HG02970 (cell line): Measurements from ENCODE around the gene SMAD6.

Source experiments
- ATAC-seq: cut with Tn5 transposase; IDR thresholded peaks from one replicate; pipeline ENCODE4 v1.9.1; 2021; ENCODE audit warnings: mild to moderate bottlenecking, moderate library complexity, moderate number of reproducible peaks; ENCODE audit not compliant: unreplicated experiment, low FRiP score

Gene SMAD6

DNA sequence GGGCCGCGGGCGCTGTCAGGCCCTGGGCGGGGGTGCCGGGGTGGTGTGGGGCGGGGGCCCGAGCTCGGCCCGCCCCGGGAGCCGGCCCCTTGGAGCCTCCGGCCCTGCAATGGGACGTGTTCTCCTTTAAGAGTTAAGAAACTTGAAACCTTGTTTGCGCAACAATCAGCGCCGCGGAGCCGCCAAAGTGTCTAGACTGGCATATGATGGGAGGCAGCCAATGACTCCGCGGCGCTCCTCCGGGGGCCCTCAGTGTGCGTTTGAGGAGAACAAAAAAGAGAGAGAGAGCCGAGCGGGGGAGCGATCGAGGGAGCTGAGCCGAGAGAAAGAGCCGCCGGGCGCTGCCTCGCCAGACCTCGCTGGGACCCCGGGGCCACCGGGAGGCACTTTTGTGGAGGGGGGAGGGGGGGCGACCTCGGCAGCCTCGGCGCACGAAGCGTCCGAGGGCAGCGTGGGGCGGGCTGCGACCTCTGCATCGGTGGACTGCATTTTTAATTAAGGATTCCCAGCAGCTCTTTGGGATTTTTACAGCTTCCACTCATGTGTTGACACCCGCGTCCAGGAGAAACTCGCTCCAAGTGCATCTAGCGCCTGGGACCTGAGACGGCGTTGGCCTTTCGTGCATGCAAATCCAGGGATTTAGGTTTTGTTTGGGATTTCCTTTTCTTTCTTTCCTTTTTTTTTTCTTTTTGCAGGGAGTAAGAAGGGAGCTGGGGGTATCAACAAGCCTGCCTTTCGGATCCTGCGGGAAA is at the start of gene SMAD6:
TSS of gene SMAD6 (plus strand) at position 202 of the 752 bp plus-strand sequence. CDS start 1,023 bp downstream, outside the sequence.
- ATAC-seq: peak; percentile 32

DNA sequence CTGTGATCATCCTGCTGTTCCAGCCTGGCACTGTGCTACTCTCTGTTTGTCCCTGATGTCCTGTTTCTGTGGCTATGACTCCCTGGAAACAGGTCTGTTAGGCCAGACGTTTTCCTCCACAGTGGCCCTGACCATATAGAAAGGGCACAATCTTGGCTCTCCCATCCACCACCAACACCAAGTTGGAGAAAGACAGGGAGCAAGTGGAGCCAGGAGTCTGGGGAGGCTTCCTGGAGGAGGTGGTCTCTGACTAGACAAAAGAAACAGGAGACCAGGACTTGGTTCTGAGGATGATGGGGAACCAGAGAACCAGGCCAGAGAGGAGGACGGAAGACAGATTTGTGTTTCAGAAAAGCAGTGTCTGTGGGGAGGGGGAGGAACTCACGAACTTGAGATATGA is 49.2 kb upstream of the SMAD6 start:
- no peak for ATAC-seq

DNA sequence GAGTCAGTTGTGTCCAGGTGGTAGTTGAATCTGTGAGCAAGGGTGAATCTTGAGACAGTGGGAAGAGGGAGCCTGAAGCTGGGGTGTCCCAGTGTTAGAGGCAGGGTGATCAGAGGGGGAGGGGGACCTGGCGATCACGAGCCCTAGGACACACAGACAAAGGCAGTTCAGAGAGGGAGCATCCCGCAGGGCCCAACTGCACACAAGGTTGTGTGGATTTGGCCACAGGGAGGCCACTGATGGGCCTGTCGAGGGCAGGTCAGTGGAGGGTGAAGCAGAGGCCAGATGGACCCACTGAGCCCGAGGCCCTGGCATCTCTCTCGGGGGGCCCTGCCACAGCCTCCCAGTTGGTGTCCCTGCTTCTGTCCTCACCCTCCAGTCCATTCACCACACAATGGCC is 48.6 kb upstream of the SMAD6 start:
- no peak for ATAC-seq

DNA sequence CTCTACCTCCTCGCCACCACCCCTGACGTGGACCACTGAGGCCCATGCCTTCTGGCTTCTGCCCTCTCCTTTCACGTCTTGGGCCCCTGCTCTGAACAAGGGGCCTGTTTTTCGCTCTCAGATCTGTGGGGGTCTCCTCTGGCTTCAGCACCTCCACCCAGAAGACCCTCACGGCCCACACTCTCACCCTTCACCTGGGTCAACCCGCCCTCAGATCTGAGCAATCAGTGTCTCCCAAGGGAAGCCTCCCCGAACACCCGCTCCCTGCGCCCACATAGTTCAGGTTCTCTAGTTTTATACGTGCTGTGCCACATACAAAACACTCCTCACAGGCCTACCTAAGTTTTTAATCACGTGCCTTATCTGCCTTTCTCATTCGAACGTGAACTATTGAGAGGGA is 48.2 kb upstream of the SMAD6 start:
- no peak for ATAC-seq

DNA sequence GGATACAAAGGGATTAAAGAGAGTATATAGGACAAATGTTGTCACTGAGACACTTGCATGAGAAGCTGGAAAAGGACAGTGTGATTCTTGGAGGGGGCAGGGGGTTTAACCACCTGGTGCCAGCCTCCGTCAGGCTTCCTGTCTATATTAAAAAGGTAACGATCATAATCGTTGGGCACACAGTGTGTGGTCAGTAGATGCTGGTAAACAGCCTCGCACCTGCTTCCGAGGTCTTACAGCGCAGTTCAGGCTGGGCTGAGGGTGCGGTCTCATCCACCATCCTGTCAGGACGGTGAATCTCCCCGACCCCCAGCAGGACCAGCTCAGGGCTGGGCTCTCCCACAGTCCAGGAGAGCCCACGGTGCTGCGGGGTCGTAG is 47.7 kb upstream of the SMAD6 start:
- ATAC-seq: no peak

DNA sequence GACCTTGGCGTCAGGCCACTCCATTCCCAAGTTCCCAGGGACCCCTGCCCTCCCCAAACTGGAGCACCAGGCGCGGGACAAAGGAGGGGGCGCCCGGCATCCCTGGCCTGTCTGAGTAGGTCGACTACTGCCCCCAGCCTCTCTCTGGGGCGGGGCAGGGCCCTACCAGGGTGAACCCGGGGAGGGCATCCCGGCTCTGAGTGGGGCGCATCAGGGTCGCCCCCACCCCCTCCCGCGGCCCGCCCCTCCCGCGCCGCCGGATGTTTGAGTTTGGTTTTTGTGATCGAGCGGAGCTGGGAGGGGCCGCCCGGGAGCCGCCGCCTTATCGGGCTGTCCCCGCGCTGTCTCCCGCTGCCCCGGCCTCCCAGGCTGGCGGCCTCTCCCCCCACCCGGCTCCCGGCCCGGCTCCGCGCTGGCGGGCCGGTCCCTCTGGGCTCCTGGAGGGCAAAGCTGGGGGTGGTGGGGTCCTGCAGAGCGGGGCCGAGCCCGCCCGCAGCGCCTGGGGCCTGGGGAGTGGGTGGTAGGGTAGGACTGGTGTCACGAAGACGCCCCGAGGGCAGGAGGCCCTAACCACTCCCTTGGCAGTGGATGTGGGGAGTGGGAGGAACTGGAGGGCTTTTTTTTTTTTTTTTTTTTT is 47.2 kb upstream of the SMAD6 start:
- no peak for ATAC-seq

DNA sequence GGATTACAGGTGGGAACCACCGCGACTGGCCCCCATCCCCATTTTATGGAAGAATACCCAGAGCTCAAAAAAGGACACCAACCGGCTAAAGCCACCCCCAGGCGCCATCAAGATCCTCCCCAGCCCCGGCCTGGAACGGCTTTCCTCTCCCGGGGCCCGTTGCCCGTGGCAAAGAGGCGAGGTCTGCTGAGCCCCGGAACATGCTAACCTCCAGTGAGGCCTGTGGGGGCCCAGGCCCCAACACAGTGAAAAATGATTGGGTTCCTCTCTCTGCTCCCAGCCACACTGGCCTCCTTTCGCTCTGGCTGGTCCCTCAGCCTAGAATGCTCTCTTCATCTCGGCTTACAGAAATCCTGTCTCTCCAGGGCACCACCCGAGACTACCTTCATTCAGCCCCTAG is 46.5 kb upstream of the SMAD6 start:
- ATAC-seq: no peak

DNA sequence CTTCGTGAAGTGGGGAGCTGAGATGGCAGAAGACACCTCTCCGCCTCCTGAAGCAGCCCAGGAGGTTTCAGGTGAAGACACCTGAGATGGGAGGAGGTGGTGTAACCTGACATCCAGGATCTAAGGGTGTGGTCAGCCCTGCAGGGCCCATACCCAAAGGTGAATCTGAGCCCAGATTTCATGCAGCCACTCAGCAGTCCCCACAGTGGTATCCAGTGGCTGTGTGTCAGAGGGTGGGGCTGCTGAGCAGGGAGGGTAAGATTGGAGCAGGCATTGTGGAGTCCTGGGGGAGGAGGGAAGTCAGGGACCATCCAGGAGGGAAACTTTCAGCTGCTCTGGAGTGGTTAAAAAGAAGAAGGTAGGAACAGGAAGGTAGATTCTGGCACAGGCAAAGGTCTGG is 46.0 kb upstream of the SMAD6 start:
- ATAC-seq: no peak

DNA sequence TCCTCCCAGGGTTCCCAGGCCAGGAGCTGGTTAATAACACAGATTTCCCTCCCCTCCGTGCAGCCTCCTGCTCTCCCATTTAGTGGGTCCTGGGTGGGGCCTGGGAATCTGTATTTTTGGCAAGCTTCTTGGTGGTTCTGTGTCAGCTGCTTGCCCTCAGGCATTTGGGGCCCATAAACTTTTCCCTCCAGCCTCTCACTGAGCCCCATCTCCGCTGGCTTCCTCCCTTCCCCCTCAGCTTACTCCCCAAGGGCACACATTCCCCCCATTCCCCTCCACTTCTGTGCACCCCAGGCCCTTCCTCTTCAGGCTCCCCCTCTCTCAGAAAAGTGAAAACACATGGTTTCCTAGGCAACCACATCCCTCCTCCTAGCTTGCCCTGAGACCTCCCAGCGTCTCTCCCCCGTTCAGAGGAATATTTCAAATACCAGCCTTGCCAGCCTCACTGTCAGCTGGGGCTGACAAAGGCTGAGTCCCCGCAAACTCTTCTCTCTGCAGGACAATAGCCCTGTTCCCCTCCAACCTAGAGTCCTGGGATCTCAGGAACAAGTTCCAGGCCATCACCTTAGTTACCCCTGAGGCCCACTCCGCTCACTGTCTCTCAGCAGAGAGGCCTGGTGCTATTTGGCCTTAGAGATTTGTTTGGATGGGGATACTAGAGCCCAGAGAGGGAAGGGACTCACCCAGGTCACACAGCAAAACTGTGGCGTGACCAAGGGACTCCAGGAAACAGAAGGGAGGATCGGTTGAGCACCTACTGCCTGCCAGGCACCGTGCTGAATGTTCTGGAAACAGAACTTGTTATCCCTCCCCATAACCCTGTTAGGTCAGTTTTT is 44.6 kb upstream of the SMAD6 start:
- ATAC-seq: no peak

DNA sequence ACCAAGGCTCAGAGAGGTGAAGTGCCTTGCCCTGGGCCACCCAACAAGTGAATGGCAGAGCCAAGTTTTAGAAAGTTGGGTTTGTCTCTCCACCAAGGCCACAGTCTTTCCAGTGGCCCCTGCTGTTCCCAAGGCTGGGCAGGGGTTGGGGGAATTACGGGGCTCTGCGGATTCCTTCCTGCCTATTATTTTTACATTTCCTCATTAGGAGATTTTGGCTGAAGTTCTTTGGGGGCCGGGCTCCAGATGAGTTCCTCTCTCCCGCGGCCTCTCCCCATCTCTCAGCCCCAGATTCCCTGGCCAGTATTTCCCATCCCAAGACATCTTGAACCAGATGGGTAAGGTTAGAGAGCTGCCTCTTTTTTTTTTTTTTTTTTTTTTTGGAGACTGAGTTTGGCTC is 44.0 kb upstream of the SMAD6 start:
- no peak for ATAC-seq

DNA sequence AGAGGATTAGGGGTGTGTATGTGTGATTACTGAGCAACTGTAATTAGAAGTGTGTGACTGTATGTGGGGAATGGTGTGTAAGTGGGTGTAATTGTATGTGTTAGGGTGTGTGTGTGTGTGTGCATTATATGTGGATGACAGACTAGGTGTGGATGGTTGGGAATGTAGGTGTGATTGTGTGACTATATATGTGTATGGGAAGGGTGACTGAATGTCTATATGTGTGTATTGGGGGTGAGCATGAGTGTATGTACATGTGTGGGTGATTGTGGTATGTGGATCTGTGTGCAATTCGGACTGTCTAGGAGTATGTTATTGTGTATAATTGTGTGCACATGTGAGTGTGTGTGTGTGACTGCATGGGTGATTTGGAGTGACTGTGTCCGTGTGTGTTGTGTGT is 43.2 kb upstream of the SMAD6 start:
- no peak for ATAC-seq

DNA sequence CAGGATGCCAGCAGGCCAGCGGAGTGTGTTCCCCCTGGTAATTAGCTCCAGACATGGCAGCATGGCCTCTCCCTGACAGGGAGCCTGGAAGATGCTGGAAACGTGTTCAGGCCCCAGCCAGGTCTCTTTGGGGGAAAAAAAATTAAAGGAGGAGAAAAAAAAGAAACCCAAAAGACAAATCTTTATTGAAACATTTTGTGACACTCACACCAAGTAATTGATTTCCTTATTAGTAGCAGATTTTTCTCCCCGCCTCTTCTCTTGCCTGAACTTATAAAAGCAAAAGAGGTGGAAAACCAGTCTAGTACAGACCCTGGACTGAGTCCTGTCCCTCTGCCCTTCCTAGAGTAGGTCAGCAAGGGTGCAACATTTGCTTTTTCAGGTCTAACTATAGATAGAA is 42.7 kb upstream of the SMAD6 start:
- ATAC-seq: no peak

DNA sequence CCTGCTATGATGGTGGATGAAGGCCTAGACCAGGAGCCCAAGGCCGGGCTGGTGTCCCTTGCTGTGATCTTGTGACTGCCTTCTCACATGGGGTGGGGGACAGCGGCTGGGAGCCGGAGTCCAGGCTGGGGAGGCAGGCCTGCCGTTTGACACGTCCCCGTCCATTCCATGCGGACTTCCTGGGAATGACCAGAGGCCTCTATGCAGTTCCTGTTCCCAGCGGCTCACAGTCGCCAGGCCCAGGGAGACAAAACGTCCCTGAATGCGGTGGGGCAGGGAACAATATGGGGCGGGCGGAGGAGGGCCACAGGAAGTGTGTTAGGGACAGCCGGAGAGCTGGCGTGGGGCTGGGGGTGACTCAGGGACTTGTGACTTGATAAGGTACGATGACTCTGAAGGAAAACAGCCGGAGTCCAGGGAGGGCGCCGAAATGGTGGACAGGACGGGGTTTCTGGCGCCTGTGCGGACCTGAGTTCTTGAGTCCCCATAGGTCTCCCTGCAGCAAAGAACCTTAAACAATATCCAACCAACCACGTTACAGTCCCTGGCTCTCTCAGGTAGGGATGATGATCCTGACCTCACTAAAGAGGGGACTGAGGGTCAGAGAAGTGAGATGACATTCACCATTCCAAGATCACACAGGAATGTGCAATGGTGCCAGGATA is 40.5 kb upstream of the SMAD6 start:
- ATAC-seq: no peak

DNA sequence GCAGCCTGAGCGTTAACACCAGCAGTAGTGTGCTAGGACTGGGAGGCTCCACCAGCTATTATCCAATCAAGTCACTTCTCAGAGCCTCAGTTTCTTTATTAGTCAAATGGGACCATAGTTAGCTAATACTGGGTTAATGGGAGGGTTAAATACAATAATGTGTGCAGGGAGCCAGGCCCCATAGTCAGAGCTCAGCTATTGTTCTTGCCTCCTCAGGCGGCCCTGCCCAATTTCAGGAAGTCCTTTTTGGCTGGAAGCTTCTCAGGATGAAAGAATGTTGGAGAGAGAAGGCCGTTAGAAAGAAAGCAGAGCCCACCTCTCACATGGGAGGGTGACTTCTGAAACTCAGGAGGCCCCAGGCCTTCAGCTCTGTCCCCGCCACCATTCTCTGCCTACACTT is 39.5 kb upstream of the SMAD6 start:
- no peak for ATAC-seq

DNA sequence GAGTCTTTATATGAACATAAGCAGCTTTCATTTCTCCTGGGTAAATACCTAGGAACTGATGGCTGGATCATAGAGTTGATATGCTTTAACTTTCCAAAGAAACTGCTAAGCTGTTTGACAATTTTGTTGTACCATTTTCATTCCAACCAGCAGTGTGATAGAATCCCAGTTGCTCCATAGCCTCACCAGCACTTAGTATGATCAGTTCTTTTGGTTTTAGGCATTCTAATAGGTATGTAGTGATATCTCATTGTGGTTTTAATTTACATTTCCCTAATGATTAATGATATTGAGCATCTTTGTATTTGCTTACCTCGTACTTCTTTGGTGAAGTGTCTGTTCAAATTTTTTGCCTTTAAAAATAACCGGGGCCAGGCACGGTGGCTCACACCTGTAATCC is 38.4 kb upstream of the SMAD6 start:
- ATAC-seq: no peak

DNA sequence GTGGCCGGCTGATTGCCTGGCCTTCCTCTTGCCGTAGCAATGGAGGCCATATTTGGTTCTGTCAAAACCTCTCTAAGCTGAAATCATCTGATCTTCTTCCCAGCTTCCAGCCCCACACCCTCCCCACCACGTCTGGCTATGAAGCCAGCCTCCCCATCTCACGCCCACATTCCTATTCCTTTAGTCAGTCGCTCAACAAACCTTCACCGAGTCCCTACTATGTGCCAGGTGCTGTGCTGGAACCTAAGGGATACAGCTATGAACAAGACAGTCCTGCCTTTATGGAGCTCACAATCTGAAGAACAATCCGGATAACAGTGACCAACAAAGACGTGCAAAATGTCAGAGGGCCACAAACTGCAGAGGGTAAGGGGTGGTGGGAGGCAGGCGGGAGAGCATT is 31.9 kb upstream of the SMAD6 start:
- ATAC-seq: no peak

DNA sequence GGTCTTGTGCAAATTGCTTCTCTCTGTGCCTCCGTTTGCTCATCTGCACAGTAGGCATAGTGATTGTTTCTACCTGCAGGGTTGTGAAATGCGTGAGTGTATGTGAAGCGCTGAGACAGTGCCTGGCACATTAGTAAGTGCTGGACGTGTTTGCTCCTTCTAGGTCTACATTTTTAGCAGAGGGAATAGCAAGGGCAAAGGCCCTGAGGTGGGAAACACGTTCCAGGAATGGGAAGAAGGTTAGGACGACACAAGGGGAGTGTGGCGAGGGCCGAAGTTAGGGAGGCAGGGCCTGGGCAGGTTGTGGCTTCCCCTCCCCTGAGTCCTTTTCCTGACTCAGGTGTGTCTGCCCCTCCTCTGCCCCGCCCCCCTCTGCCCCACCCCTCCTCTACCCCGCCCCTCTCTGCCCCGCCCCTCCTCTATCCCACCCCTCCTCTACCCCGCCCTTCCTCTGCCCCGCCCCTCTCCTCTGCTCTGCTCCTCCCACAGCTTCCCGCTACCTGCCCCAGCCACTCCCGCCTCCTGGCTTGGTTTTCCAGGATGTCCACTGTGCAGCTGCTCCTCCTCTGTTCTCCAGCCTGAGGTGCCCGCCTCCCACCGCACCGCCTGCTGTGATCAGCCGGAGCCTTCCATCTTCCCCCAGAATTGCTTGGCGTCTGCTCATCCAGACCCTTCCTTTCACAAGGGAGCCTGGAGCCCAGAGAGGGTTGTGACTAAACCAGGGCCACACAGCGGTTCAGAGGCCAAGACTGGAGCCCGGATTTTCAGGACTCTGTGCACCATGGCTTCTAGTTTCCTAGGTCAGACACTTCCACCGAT is 31.1 kb upstream of the SMAD6 start:
- no peak for ATAC-seq

DNA sequence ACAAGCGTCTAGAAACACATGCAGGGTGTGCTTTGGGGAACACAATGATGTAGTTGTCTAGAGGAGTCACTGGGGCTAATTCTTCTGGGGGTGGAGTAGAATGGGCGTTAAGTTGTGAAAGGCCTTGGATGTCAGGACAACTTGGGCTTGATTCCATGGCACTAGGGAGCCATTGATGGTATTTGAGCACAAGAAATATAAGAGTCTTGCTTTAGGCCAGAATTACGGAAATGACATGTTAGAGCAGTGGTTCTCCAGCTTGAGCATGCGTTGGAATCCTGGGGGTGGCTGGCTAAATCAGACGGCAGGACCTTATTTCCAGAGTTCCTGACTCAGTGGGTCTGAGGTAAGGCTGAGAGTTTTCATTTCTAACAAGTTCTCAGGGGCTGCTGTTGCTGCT is 29.2 kb upstream of the SMAD6 start:
- no peak for ATAC-seq

DNA sequence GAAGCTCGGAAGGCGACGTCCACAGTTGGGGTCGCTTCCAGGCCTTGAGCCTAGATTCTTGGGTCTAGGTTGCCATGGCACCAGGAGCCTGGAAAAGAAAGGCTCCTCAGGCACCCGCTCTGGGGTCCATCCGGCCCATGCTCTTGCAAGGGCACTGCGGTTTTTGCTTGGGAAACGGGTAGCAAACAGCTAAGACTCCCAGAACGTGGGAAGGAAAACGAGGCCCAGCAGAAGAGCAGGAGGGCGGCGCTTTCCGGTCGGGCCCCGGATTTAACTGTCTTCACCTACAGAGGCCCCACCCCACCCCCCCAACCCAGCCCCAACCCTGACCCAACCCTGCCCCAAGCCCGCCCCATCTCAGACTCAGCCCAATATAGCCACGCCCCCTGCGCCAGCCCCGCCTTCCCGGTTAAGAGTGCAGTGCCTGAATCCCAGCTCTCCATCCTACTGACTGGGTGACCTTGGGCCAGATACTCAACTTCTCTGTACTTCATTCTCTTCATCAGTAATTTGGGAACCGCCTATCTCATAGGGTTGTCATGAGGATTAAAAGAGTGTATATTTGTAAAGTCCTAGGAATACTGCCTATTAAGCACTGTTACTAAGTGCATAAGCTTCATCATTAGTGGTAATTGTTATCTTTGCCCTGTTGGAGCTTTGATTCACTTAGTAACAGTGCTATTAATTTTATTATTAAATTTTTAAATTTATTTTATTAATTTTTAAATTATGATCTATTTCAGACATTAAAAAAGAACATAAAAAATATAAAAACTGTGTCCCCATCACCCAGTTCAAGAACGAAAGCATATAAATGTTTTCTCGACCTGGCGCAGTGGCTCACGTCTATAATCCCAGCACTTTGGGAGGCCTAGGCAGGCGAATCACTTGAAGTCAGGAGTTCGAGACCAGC is 28.4 kb upstream of the SMAD6 start:
- no peak for ATAC-seq
